T-helper 17 cell (primary cell): ENCODE data around the gene CNTNAP1. TPM values are rescaled to one million over a fixed set of nuclear protein-coding genes. Genes with fewer than 3 reads are reported as not detected.
A peak's percentile ranks its signal among the peaks of the same experiment; 100 is the strongest.
"Not testable (repeated sequence)": the region's sequence is repeated elsewhere in the genome, so short reads cannot be mapped to it uniquely, and the experiment has no call there.

Experiments used
- ATAC-seq: fragments of 150-1000 bp; cut with Tn5 transposase; 2 replicates; pipeline ENCODE4 v1.10.0; 2021; ENCODE audit warnings: mild to moderate bottlenecking, moderate library complexity
- DNase-seq, 3 donors: peaks; one replicate each; pipeline versions ENCODE4 v3.0.0 to v3.0.0-alpha.2; 2020 to 2021
- H3K9me3 ChIP-seq: one replicate; pipeline ENCODE4 v1.7.0; 2013; ENCODE audit warnings: low read length, mild to moderate bottlenecking; ENCODE audit not compliant: control insufficient read depth, poor library complexity, severe bottlenecking
- H3K27ac Mint-ChIP-seq: one replicate; pipeline ENCODE4 v1.8.0; 2022; ENCODE audit warnings: mild to moderate bottlenecking, moderate library complexity, mixed read lengths
- H3K27me3 Mint-ChIP-seq: one replicate; pipeline ENCODE4 v1.8.0; 2022; ENCODE audit warnings: mixed read lengths
- H3K36me3 Mint-ChIP-seq: one replicate; pipeline ENCODE4 v1.8.0; 2022; ENCODE audit warnings: low read depth, mixed read lengths
- H3K4me1 Mint-ChIP-seq: one replicate; pipeline ENCODE4 v1.8.0; 2022; ENCODE audit warnings: mild to moderate bottlenecking, mixed read lengths
- H3K4me3 Mint-ChIP-seq: one replicate; pipeline ENCODE4 v1.8.0; 2022; ENCODE audit warnings: mild to moderate bottlenecking, moderate library complexity, mixed read lengths
- total RNA-seq, 4 donors: library from RNA in 2 of 4; stranded (reverse) in 2 of 4; gene quantifications; one replicate each; pipeline ENCODE4 v1.2.3 and lab custom pipeline; 2022 to 2026

The CNTNAP1 gene
- 1 to 10 TPM; 3.9 to 6.9 TPM for total RNA-seq
- 17.4 to 94.2 reads per million in 2 donors for total RNA-seq (lab: John Stamatoyannopoulos, UW)

DNA sequence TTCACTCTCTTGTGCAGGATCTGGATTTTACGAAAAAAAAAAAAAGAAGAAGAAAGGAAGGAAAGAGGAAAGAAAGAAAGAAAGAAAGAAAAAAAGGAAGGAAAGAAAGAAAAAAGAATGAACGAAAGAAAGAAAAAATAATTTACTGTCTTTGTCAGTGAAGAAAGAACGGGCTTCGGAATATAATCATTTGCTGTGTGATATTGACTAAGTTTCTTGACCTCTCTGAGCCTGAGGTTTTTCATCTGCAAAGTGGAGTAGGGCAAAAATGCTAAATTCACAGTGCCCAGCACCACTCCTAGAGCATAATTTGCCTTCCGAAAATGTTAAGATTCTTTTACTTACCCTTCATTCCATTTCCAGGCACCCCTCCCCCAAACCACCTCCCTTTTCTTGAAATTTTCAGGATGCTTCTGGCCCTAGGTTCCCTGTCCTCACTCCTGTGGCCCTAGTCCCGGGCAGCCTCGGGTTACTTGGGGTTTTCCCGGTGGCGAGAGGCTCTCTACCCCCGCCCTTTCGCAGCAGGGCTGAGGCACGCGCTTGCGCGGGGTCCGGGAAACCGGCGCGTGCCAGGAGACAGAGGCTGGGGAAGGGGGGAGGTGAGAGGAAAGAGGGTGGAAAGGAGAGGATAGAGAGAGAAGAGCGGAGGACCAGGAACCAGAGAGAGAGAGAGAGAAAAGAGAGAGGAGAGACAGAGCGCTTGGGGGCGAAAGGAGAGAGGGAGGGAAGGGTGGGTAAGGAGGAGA is at the start of gene CNTNAP1:
CNTNAP1 (plus strand) TSS at position 556 of the 746 bp plus-strand sequence. CDS start 299 bp downstream, outside the sequence.
- peaks cover 5% of the 10 kb centered on the region for H3K36me3 Mint-ChIP-seq
- H3K27ac Mint-ChIP-seq = peak within 1 kb of the TSS; percentile 78
- DNase-seq (no peak), ATAC-seq (no peak)
- H3K4me3 Mint-ChIP-seq = peak within 1 kb of the TSS; percentile 90
- no peaks in the 10 kb centered on the region for H3K9me3 ChIP-seq
- H3K4me1 Mint-ChIP-seq = peaks cover 42% of the 10 kb centered on the region
- peaks cover 16% of the 10 kb centered on the region for H3K27me3 Mint-ChIP-seq

- Mint-ChIP-seq H3K4me3 (no peak overlapping the region), H3K36me3 (peaks cover 2% of the 10 kb centered on the region), H3K27ac (no peak overlapping the region), H3K4me1 (peaks cover 2% of the 10 kb centered on the region), H3K27me3 (no peaks in the 10 kb centered on the region)
- ATAC-seq (no peak), DNase-seq (no peak)
- no peaks in the 10 kb centered on the region for H3K9me3 ChIP-seq
These were observed 49.3 kb upstream of the CNTNAP1 start for GRCh38 chr17:42632949-42633444.

GRCh38 chr17:42639525-42640113 is 42.7 kb upstream of the CNTNAP1 start:
- peaks cover 5% of the 10 kb centered on the region for H3K4me1 Mint-ChIP-seq
- no peak overlapping the region for H3K27ac Mint-ChIP-seq
- no peak overlapping the region for H3K4me3 Mint-ChIP-seq

DNA sequence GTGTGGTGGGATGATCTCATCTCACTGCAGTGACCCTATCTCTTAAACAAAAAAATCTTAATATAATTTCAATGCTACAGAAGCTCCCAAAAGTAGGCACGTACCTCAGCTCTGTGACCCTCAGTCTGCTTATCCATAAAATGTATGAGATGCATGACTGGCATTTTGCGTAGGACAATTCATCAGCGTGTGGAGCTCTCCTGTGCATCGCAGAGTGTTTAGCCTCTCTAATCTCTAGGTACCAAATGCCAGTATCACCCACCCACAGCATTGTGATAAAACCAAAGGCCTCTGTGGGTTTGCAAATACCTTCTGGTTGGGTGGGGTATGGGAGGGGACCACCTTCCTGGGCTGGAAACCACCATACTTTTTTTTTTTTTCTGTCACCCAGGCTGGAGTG is 42.2 kb upstream of the CNTNAP1 start:
- no peak overlapping the region for H3K4me3 Mint-ChIP-seq
- H3K9me3 ChIP-seq = no peaks in the 10 kb centered on the region
- no peak for ATAC-seq
- peaks cover 5% of the 10 kb centered on the region for H3K4me1 Mint-ChIP-seq
- DNase-seq = no peak
- no peaks in the 10 kb centered on the region for H3K36me3 Mint-ChIP-seq
- no peak overlapping the region for H3K27ac Mint-ChIP-seq
- H3K27me3 Mint-ChIP-seq = peaks cover 14% of the 10 kb centered on the region

More at GRCh38 chr17:42639525-42640113, 42.7 kb upstream of the CNTNAP1 start:
- H3K9me3 ChIP-seq = no peaks in the 10 kb centered on the region
- DNase-seq (no peak), ATAC-seq (no peak)
- peaks cover 13% of the 10 kb centered on the region for H3K27me3 Mint-ChIP-seq
- H3K36me3 Mint-ChIP-seq = no peaks in the 10 kb centered on the region

DNA sequence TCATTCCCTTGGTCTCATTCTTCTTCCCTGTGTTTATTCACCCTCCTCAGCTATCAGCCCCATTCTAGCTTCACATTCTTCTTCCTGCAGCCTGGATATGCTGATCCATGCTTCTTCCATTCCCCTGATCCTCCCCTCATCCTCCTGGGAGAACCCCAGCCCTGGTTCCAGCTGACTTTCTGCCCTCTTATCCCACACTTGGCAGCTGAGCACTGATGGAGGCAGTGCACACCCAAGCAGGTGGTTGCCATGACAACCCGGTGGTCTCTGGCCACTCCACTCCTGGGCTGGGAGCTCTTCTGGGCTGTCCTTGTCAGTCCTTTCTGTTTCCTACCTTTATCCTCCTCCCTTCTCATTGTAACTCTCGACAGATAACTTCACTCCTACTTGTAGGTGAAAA is 40.0 kb upstream of the CNTNAP1 start:
- H3K4me3 Mint-ChIP-seq = no peak overlapping the region
- DNase-seq (no peak), ATAC-seq (no peak)
- no peaks in the 10 kb centered on the region for H3K9me3 ChIP-seq
- H3K27ac Mint-ChIP-seq = no peak overlapping the region
- peaks cover 5% of the 10 kb centered on the region for H3K4me1 Mint-ChIP-seq
- H3K36me3 Mint-ChIP-seq = no peaks in the 10 kb centered on the region
- H3K27me3 Mint-ChIP-seq = peaks cover 20% of the 10 kb centered on the region

DNA sequence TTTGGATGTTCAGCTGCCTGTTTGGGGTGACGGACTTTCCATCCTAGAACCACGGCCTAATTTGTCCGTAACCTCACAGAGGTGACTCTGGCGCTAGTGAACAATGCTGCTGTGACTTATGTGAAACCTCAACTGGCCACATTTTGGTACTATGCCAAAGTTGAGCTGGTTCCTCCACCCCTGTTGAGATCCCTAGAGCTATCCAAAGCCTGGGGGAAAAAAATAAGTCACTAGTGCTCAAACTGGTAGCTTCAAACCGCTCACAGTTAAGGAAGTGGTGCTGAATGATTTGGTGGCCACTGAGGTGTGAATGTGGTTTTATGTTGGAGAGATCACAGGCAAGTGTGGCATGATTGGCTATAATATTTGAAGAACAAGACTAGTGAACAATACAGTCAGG is 34.6 kb upstream of the CNTNAP1 start:
- H3K27ac Mint-ChIP-seq = no peak overlapping the region
- H3K9me3 ChIP-seq = no peaks in the 10 kb centered on the region
- peaks cover 3% of the 10 kb centered on the region for H3K4me1 Mint-ChIP-seq
- H3K36me3 Mint-ChIP-seq = no peaks in the 10 kb centered on the region
- ATAC-seq = no peak
- no peak for DNase-seq
- no peak overlapping the region for H3K4me3 Mint-ChIP-seq
- H3K27me3 Mint-ChIP-seq = peaks cover 35% of the 10 kb centered on the region

GRCh38 chr17:42651392-42651791 is 30.9 kb upstream of the CNTNAP1 start:
- Mint-ChIP-seq H3K27me3 (peaks cover 51% of the 10 kb centered on the region), H3K36me3 (peaks cover 2% of the 10 kb centered on the region), H3K4me1 (peaks cover 16% of the 10 kb centered on the region), H3K4me3 (no peak overlapping the region), H3K27ac (no peak overlapping the region)
- ATAC-seq (no peak), DNase-seq (no peak)
- H3K9me3 ChIP-seq = no peaks in the 10 kb centered on the region

GRCh38 chr17:42653179-42654124 is 28.9 kb upstream of the CNTNAP1 start:
- no peak overlapping the region for H3K27ac Mint-ChIP-seq
- H3K4me3 Mint-ChIP-seq = peak overlapping the region; percentile 53
- no peaks in the 10 kb centered on the region for H3K9me3 ChIP-seq
- H3K4me1 Mint-ChIP-seq = peaks cover 21% of the 10 kb centered on the region
- H3K27me3 Mint-ChIP-seq = peaks cover 42% of the 10 kb centered on the region
- no peak for DNase-seq
- ATAC-seq = no peak
- peaks cover 2% of the 10 kb centered on the region for H3K36me3 Mint-ChIP-seq

- Mint-ChIP-seq H3K4me3 (no peak overlapping the region), H3K27ac (no peak overlapping the region), H3K36me3 (peaks cover 2% of the 10 kb centered on the region), H3K27me3 (peaks cover 34% of the 10 kb centered on the region), H3K4me1 (peaks cover 30% of the 10 kb centered on the region)
- no peaks in the 10 kb centered on the region for H3K9me3 ChIP-seq
- ATAC-seq (no peak), DNase-seq (no peak)
These were observed 26.8 kb upstream of the CNTNAP1 start for GRCh38 chr17:42655528-42655927.

DNA sequence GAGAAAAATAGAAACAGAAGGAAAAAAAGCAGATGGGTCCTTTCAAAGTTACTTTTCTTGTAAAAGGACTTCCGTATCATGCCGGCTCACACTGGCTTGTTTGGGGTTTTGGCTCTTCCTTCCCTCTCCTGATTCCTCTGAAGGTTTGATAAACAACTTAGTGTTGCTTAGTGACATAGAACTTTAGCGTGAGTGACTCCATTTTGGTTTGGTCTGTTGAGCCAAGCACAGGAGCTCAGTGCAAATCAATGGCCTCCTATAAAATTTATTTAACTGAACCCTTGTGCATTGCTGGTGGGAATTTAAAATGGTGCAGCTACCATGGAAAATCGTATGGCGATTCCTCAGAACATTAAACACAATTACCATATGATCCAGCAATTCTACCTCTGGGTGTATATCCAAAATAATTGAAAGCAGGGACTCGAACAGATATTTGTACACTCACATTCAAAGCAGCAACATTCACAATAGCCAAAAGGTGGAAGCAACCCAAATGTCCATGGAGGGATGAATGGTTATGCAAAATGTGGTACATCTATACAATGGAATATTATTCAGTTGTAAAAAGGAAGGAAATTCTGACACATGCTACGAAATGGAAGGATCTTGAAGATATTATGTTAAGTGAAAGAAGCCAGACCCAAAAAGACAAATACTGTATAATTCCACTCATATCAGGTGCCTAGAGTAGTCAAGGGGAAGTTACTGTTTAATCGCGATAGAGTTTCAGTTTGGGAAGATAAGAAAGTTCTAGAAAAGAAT is 24.3 kb upstream of the CNTNAP1 start:
- H3K4me1 Mint-ChIP-seq = peaks cover 29% of the 10 kb centered on the region
- peak overlapping the region; percentile 60 for H3K4me3 Mint-ChIP-seq
- H3K9me3 ChIP-seq = no peaks in the 10 kb centered on the region
- H3K27me3 Mint-ChIP-seq = peaks cover 27% of the 10 kb centered on the region
- no peak for DNase-seq
- H3K36me3 Mint-ChIP-seq = peaks cover 2% of the 10 kb centered on the region
- H3K27ac Mint-ChIP-seq = peak overlapping the region; percentile 66
- no peak for ATAC-seq

DNA sequence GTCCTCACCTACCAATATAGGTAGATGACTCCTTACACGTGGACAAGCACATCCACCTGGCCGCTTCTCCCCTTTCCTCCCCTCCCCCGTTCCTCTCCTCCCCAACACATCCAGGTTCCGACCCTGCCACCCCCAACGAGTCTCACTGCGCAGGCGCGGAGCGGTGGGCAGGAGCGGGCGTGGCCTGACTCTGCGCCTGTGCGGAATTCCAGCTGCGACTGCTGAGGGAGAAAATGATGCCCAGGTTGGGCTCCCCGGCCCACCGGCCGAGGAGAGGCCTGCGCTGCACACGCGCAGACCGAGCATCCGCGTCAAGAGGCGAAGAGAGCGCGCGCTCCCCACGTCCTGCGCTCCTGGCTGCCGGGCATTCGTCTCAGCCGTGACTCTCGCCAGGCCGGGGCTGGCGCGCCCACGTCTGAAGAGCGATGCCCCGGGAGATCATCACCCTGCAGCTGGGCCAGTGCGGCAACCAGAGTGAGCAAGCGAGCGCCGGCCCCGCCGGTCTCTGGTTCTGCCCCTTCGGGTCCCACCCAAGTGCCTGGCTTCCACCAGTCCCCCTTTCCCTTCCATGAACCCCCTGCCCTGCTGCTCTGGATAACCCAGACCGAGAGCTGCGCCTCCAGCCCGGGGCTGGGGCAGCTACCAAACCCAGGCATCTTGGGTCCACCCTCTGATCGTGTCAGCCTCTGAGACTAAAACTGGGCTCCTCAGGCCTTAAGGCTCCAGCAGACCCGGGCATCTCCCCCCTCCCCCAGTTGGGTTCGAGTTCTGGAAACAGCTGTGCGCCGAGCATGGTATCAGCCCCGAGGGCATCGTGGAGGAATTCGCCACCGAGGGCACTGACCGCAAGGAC is 23.0 kb upstream of the CNTNAP1 start, which contains the start of gene TUBG2:
TUBG2 (plus strand) TSS at position 206 of the 853 bp plus-strand sequence; CDS start at position 426, 220 bp downstream.
- peaks cover 26% of the 10 kb centered on the region for H3K4me1 Mint-ChIP-seq
- peak within 1 kb of the TSS; percentile 89 for H3K4me3 Mint-ChIP-seq
- ATAC-seq = peak; percentile 79
- DNase-seq = peak; percentile 43 to 59 (median 53)
- H3K9me3 ChIP-seq = no peaks in the 10 kb centered on the region
- H3K27ac Mint-ChIP-seq = peak within 1 kb of the TSS; percentile 66
- peaks cover 2% of the 10 kb centered on the region for H3K36me3 Mint-ChIP-seq
- peaks cover 15% of the 10 kb centered on the region for H3K27me3 Mint-ChIP-seq

DNA sequence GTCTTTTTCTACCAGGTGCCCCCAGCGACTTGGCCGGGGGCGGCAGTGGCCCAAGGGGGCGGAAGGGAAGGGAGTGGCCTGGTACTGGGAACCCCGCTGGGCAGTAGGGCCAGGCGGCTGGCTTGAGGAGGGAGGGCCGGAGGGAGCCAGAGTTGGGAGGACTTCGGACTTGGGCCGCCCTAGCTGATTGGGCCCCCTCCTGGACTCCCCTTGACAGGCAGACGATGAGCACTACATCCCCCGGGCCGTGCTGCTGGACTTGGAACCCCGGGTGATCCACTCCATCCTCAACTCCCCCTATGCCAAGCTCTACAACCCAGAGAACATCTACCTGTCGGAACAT is 22.4 kb upstream of the CNTNAP1 start:
- Mint-ChIP-seq H3K4me1 (peaks cover 22% of the 10 kb centered on the region), H3K27me3 (peaks cover 12% of the 10 kb centered on the region), H3K4me3 (peak overlapping the region; percentile 89)
- ATAC-seq, DNase-seq, H3K27ac Mint-ChIP-seq, H3K36me3 Mint-ChIP-seq, H3K9me3 ChIP-seq: not testable (repeated sequence)
